KMS-11 (cell line): ENCODE measurements around the gene BFSP1.

Source experiments
- H2AFZ ChIP-seq: fragments of 200-600 bp; sonication (generic); 2 replicates; pipeline ENCODE4 v1.6.1; 2016; ENCODE audit warnings: antibody characterized with exemption, mixed run types, low read depth
- H3K27ac ChIP-seq: fragments of 200-600 bp; sonication (generic); 2 replicates; pipeline ENCODE4 v1.6.1; 2016; ENCODE audit warnings: mild to moderate bottlenecking, mixed run types
- H3K27me3 ChIP-seq: fragments of 200-600 bp; sonication (generic); 2 replicates; pipeline ENCODE4 v1.6.1; 2017; ENCODE audit warnings: mild to moderate bottlenecking, low read depth, mixed run types, moderate library complexity; ENCODE audit not compliant: insufficient read depth
- H3K36me3 ChIP-seq: fragments of 200-600 bp; sonication (generic); 2 replicates; pipeline ENCODE4 v1.6.1; 2017; ENCODE audit warnings: mild to moderate bottlenecking, mixed run types; ENCODE audit not compliant: insufficient read depth
- H3K4me1 ChIP-seq: fragments of 200-600 bp; sonication (generic); 2 replicates; pipeline ENCODE4 v1.6.1; 2016; ENCODE audit warnings: mild to moderate bottlenecking, low read depth, mixed run types; ENCODE audit not compliant: poor library complexity, severe bottlenecking
- H3K4me2 ChIP-seq: fragments of 200-600 bp; sonication (generic); 2 replicates; pipeline ENCODE4 v1.7.0; 2016; ENCODE audit warnings: mild to moderate bottlenecking, mixed run types
- H3K4me3 ChIP-seq: fragments of 200-600 bp; sonication (generic); IDR thresholded peaks from 2 replicates; pipeline ENCODE4 v1.6.1; 2017; ENCODE audit warnings: low read depth, low read length, mixed read lengths; ENCODE audit not compliant: insufficient read depth
- H3K79me2 ChIP-seq: fragments of 200-600 bp; sonication (generic); 2 replicates; pipeline ENCODE4 v1.6.1; 2016; ENCODE audit warnings: low read depth, mixed run types; ENCODE audit not compliant: insufficient read depth
- H3K9ac ChIP-seq: fragments of 200-600 bp; sonication (generic); 2 replicates; pipeline ENCODE4 v1.6.1; 2016; ENCODE audit warnings: mild to moderate bottlenecking, mixed run types
- H4K20me1 ChIP-seq: fragments of 200-600 bp; sonication (generic); 2 replicates; pipeline ENCODE4 v1.6.1; 2016; ENCODE audit warnings: mild to moderate bottlenecking, mixed run types; ENCODE audit not compliant: insufficient read depth
- CTCF ChIP-seq: fragments of 200-600 bp; sonication (generic); conservative IDR thresholded peaks from 2 replicates; pipeline ENCODE4 v1.6.1; 2017; ENCODE audit warnings: low read depth, mild to moderate bottlenecking, antibody characterized with exemption, low read length, moderate library complexity, mixed read lengths

Gene BFSP1

GRCh38 chr20:17490501-17490900 is 40.7 kb downstream of the BFSP1 start:
- Histone ChIP-seq H3K4me2 (no peak overlapping the region), H3K9ac (no peak overlapping the region), H3K4me3 (no peak overlapping the region), H4K20me1 (no peaks in the 10 kb centered on the region), H3K27me3 (no peaks in the 10 kb centered on the region), H3K4me1 (no peaks in the 10 kb centered on the region), H3K27ac (no peak overlapping the region), H3K79me2 (no peaks in the 10 kb centered on the region), H2AFZ (no peak overlapping the region), H3K36me3 (no peaks in the 10 kb centered on the region)
- TF ChIP-seq CTCF: no peak

- Histone ChIP-seq H2AFZ (no peak overlapping the region), H3K36me3 (no peaks in the 10 kb centered on the region), H3K27ac (no peak overlapping the region), H4K20me1 (no peaks in the 10 kb centered on the region), H3K4me2 (no peak overlapping the region), H3K27me3 (no peaks in the 10 kb centered on the region), H3K79me2 (no peaks in the 10 kb centered on the region), H3K9ac (no peak overlapping the region), H3K4me3 (no peak overlapping the region), H3K4me1 (no peaks in the 10 kb centered on the region)
- TF ChIP-seq CTCF: no peak
Observed at GRCh38 chr20:17488916-17489600, 42.1 kb downstream of the BFSP1 start.

- TF ChIP-seq CTCF: no peak
- no peak overlapping the region for H3K4me2 ChIP-seq
- H3K9ac ChIP-seq: no peak overlapping the region
- no peaks in the 10 kb centered on the region for H3K4me1 ChIP-seq
- no peaks in the 10 kb centered on the region for H3K79me2 ChIP-seq
- H3K27ac ChIP-seq: no peak overlapping the region
- no peak overlapping the region for H3K4me3 ChIP-seq
- no peaks in the 10 kb centered on the region for H3K27me3 ChIP-seq
- H4K20me1 ChIP-seq: no peaks in the 10 kb centered on the region
- H2AFZ ChIP-seq: no peak overlapping the region
- H3K36me3 ChIP-seq: no peaks in the 10 kb centered on the region
Observed at GRCh38 chr20:17485017-17485416, 46.2 kb downstream of the BFSP1 start.

- H3K27ac ChIP-seq: no peak overlapping the region
- H3K27me3 ChIP-seq: no peaks in the 10 kb centered on the region
- H2AFZ ChIP-seq: no peak overlapping the region
- H3K9ac ChIP-seq: no peak overlapping the region
- no peaks in the 10 kb centered on the region for H3K4me1 ChIP-seq
- no peak for TF ChIP-seq CTCF
- no peak overlapping the region for H3K4me3 ChIP-seq
- no peaks in the 10 kb centered on the region for H3K36me3 ChIP-seq
- H4K20me1 ChIP-seq: no peaks in the 10 kb centered on the region
- H3K4me2 ChIP-seq: no peak overlapping the region
- H3K79me2 ChIP-seq: no peaks in the 10 kb centered on the region
Observed at GRCh38 chr20:17482536-17482935, 48.6 kb downstream of the BFSP1 start.
